HepG2 (cell line): ENCODE data around the gene RUNX3. TPM values are rescaled to one million over a fixed set of nuclear protein-coding genes. Genes with fewer than 3 reads are reported as not detected.

Experiments used
- ATAD3A ChIP-seq: sonication (generic); formaldehyde crosslinking; IDR thresholded peaks from 2 replicates; pipeline ENCODE4 v1.4.0; 2020; ENCODE audit warnings: missing genetic modification reagents
- ATF1 ChIP-seq: IDR thresholded peaks from 2 replicates; pipeline ENCODE4 v1.6.1; 2016; ENCODE audit warnings: mild to moderate bottlenecking, control low read depth
- ATF7-NPFF ChIP-seq: sonication (generic); formaldehyde crosslinking; IDR thresholded peaks from 2 replicates; pipeline ENCODE4 v1.8.1; 2023; ENCODE audit warnings: mild to moderate bottlenecking, low read depth, missing genetic modification reagents, moderate library complexity
- EHMT2 ChIP-seq: fragments of 200-600 bp; sonication (generic); IDR thresholded peaks from 2 replicates; pipeline ENCODE4 v1.7.0; 2017; ENCODE audit warnings: antibody characterized with exemption, low read depth, low read length, borderline replicate concordance
- ELF4 ChIP-seq: sonication (generic); formaldehyde crosslinking; IDR thresholded peaks from 2 replicates; pipeline ENCODE4 v1.5.0; 2020; ENCODE audit warnings: missing genetic modification reagents, mild to moderate bottlenecking, moderate library complexity, borderline replicate concordance
- FOXA3 ChIP-seq: IDR thresholded peaks from 2 replicates; pipeline ENCODE4 v1.6.1; 2016; ENCODE audit warnings: missing genetic modification reagents, missing compliant biosample characterization
- IKZF1 ChIP-seq: fragments of 450-650 bp; IDR thresholded peaks from 2 replicates; pipeline ENCODE4 v1.7.1; 2016
- IRX3 ChIP-seq: sonication (generic); formaldehyde crosslinking; IDR thresholded peaks from 2 replicates; pipeline ENCODE4 v1.8.1; 2023; ENCODE audit warnings: mild to moderate bottlenecking, low read depth, missing genetic modification reagents, borderline replicate concordance
- MLLT10 ChIP-seq: sonication (generic); formaldehyde crosslinking; IDR thresholded peaks from 2 replicates; pipeline ENCODE4 v1.4.0; 2020; ENCODE audit warnings: missing genetic modification reagents
- PBX3 ChIP-seq: sonication (generic); formaldehyde crosslinking; IDR thresholded peaks from 2 replicates; pipeline ENCODE4 v1.8.1; 2023; ENCODE audit warnings: missing genetic modification reagents, inconsistent platforms, borderline replicate concordance
- PLSCR1 ChIP-seq: sonication (generic); formaldehyde crosslinking; IDR thresholded peaks from 2 replicates; pipeline ENCODE4 v1.5.0; 2020; ENCODE audit warnings: missing genetic modification reagents, mild to moderate bottlenecking, borderline replicate concordance
- RNF2 ChIP-seq: fragments of 450-650 bp; conservative IDR thresholded peaks from 2 replicates; pipeline ENCODE4 v1.6.1; 2016; ENCODE audit warnings: low read depth
- SAP130 ChIP-seq: IDR thresholded peaks from 2 replicates; pipeline ENCODE4 v1.6.1; 2016; ENCODE audit warnings: low read depth
- SIN3A ChIP-seq: IDR thresholded peaks from 2 replicates; pipeline ENCODE4 v1.6.1; 2011; ENCODE audit warnings: low read depth, mild to moderate bottlenecking, control low read depth, low read length, borderline replicate concordance
- THAP7 ChIP-seq: sonication (generic); formaldehyde crosslinking; IDR thresholded peaks from 2 replicates; pipeline ENCODE4 v1.8.1; 2023; ENCODE audit warnings: mild to moderate bottlenecking, missing genetic modification reagents
- ZBTB1 ChIP-seq: sonication (generic); formaldehyde crosslinking; IDR thresholded peaks from 2 replicates; pipeline ENCODE4 v1.4.0; 2020; ENCODE audit warnings: missing genetic modification reagents, borderline replicate concordance
- ZBTB46 ChIP-seq: sonication (generic); formaldehyde crosslinking; IDR thresholded peaks from 2 replicates; pipeline ENCODE4 v1.4.0; 2020; ENCODE audit warnings: mild to moderate bottlenecking, missing genetic modification reagents, borderline replicate concordance
- ZEB1 ChIP-seq: IDR thresholded peaks from 2 replicates; pipeline ENCODE4 v1.6.1; 2012; ENCODE audit warnings: mild to moderate bottlenecking, low read depth, inconsistent platforms; ENCODE audit not compliant: insufficient replicate concordance
- ZFP90 ChIP-seq: sonication (generic); formaldehyde crosslinking; IDR thresholded peaks from 2 replicates; pipeline ENCODE4 v1.8.0; 2022; ENCODE audit warnings: missing genetic modification reagents, mild to moderate bottlenecking, inconsistent platforms, borderline replicate concordance
- ZNF430 ChIP-seq: sonication (generic); formaldehyde crosslinking; IDR thresholded peaks from 2 replicates; pipeline ENCODE4 v1.9.0; 2021; ENCODE audit warnings: mild to moderate bottlenecking, missing genetic modification reagents
- ZNF737 ChIP-seq: sonication (generic); formaldehyde crosslinking; IDR thresholded peaks from 2 replicates; pipeline ENCODE4 v1.5.0; 2020; ENCODE audit warnings: missing genetic modification reagents, mild to moderate bottlenecking, borderline replicate concordance
- polyA plus RNA-seq, 8 experiments: library from polyadenylated mRNA; depleted of rRNA in 3 of 8; stranded (reverse) in 7 of 8; unstranded in 1 of 8; fragments of >200 nt; fragmentation: Illumina TruSeq in 4 of 8; extraction: Trizol in 4 of 8; gene quantifications; 2 replicates each; pipeline versions ENCODE4 v1.2.1 to v1.2.3, GENCODE V29; 2011 to 2016; ENCODE audit warnings: low read depth in 4 of 8, missing spikeins in 1 of 8, mixed read lengths in 1 of 8; ENCODE audit not compliant: insufficient read depth in 1 of 8
- total RNA-seq, 5 experiments: library from RNA; depleted of rRNA; stranded (reverse); fragments of >200 nt; fragmentation: Illumina TruSeq; extraction: Trizol; gene quantifications; 2 replicates each; pipeline ENCODE4 v1.2.3, GENCODE V29; 2016; ENCODE audit warnings: low read depth in 1 of 5
- TF ChIP-seq, protein P1 (sequence below): sonication (generic); formaldehyde crosslinking; IDR thresholded peaks from 2 replicates; pipeline ENCODE4 v1.8.1; 2022; ENCODE audit warnings: mild to moderate bottlenecking, missing genetic modification reagents

RUNX3 gene
- total and polyA plus RNA-seq, 2 of the 13 experiments (the other 11 are each of a cell fraction or from before 2014, with no cell fraction given): 0.04 to 0.22 TPM

DNA sequence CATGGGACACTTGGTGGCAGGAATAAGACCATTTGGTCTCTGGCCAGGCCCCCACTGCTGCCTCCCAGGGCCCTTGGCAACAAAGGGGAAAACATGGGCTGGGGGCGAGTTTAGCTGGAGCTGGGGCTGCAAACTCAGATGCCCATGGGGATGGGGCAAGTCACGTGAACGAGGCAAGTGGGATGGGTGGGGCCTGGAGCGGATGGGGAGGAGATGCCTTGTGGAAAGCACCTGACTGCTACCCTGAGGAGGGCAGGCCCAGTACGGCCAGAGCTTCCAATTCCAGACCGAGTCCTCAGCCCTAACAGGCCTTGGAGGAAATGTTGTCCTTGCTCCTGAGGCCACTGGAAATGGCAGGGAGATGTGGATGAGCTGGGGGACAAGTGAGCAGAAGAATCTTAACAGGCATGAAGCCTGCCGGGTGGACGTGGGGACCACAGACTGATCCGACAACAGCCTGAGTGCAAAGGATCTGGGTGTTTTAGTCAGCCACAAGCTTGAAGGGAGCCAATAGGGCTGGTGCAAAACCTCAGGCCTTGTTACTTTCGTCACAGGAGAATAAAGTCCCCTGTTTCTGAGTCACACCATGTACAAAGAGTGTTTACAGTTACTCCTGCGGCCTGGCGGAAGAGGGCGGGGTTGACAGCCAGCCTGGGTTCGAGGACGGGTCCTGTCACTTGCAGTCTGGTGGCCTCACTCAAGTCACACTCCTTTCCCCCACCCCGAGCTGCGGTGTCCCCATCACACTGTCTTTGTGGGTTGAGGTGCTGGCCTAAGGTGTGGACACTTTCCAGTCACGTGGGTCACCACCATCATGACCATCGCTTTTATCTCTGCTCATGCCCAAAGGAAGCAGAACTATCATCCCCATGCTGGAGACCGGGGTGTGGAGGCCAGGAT, 19.1 kb downstream of the RUNX3 start (continued):
- TF ChIP-seq ZBTB46 (CRISPR knock-in tag): no peak
- peak; percentile 32; the same call in 1 of the 2 replicates for TF ChIP-seq SIN3A
- no peak for TF ChIP-seq IKZF1
- no peak for TF ChIP-seq ZBTB1 (CRISPR knock-in tag)
- TF ChIP-seq FOXA3 (CRISPR knock-in tag): peak; percentile 87
- 0 out of 2 replicates have a peak, but pooled peaks have one; percentile 29 for TF ChIP-seq RNF2
- no peak for TF ChIP-seq ZEB1
- TF ChIP-seq PBX3 (CRISPR knock-in tag): no peak
- TF ChIP-seq MLLT10 (CRISPR knock-in tag): no peak
- 0 out of 2 replicates have a peak, but pooled peaks have one; percentile 7 for TF ChIP-seq ATF7-NPFF (CRISPR knock-in tag)
- TF ChIP-seq PLSCR1 (CRISPR knock-in tag): no peak
- no peak; the same call in 1 of the 2 replicates for TF ChIP-seq THAP7
- TF ChIP-seq, protein P1, sequence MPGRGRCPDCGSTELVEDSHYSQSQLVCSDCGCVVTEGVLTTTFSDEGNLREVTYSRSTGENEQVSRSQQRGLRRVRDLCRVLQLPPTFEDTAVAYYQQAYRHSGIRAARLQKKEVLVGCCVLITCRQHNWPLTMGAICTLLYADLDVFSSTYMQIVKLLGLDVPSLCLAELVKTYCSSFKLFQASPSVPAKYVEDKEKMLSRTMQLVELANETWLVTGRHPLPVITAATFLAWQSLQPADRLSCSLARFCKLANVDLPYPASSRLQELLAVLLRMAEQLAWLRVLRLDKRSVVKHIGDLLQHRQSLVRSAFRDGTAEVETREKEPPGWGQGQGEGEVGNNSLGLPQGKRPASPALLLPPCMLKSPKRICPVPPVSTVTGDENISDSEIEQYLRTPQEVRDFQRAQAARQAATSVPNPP (CRISPR knock-in tag): no peak
- TF ChIP-seq SAP130 (CRISPR knock-in tag): peak; percentile 79
- TF ChIP-seq ELF4 (CRISPR knock-in tag): no peak
- 0 out of 2 replicates have a peak, but pooled peaks have one; percentile 46 for TF ChIP-seq ATF1 (CRISPR knock-in tag)
- no peak for TF ChIP-seq ZNF737
- 0 out of 2 replicates have a peak, but pooled peaks have one; percentile 62 for TF ChIP-seq ZFP90
- TF ChIP-seq EHMT2: no peak
- peak; percentile 93; the same call in 1 of the 2 replicates for TF ChIP-seq ZNF430 (CRISPR knock-in tag)
- TF ChIP-seq ATAD3A (CRISPR knock-in tag): no peak
- TF ChIP-seq IRX3 (CRISPR knock-in tag): no peak
